ENCODE results near the gene SDSL.

- TF ChIP-seq, protein P1, sequence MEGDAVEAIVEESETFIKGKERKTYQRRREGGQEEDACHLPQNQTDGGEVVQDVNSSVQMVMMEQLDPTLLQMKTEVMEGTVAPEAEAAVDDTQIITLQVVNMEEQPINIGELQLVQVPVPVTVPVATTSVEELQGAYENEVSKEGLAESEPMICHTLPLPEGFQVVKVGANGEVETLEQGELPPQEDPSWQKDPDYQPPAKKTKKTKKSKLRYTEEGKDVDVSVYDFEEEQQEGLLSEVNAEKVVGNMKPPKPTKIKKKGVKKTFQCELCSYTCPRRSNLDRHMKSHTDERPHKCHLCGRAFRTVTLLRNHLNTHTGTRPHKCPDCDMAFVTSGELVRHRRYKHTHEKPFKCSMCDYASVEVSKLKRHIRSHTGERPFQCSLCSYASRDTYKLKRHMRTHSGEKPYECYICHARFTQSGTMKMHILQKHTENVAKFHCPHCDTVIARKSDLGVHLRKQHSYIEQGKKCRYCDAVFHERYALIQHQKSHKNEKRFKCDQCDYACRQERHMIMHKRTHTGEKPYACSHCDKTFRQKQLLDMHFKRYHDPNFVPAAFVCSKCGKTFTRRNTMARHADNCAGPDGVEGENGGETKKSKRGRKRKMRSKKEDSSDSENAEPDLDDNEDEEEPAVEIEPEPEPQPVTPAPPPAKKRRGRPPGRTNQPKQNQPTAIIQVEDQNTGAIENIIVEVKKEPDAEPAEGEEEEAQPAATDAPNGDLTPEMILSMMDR (conservative IDR thresholded peaks at IDR 0.05 in 1 of 2, IDR thresholded peaks at IDR 0.05 in 1 of 2; ENCODE audit: extremely low read depth in 1 of 2, insufficient read depth in 1 of 2, low read depth in 1 of 2, low read length in 2 of 2) = no peak
- TF ChIP-seq EZH2 (IDR thresholded peaks at IDR 0.05; ENCODE audit: borderline replicate concordance, low read length) = no peak
These were observed 17.1 kb downstream of the SDSL start for GRCh38 chr12:113439301-113439597.
